ENCODE results near the gene GATAD2A. TPM values are rescaled to one million over a fixed set of nuclear protein-coding genes. Genes with fewer than 3 reads are reported as not detected.

Gene GATAD2A
- total and polyA plus RNA-seq, 9 of the 15 experiments (the other 6 are each of a cell fraction or from before 2014, with no cell fraction given): 2.4 to 226 (median 44.2) TPM

GRCh38 chr19:19426216-19426615 is 20.7 kb downstream of the GATAD2A start:
- peaks cover 47% of the 10 kb centered on the region for H4K20me1 ChIP-seq (replicated peaks; ENCODE audit: control insufficient read depth, insufficient read depth, low read length)
- no peak overlapping the region for H3K9ac ChIP-seq (ENCODE audit: insufficient read depth in 1 of 2, low read depth in 2 of 2, low read length in 2 of 2)
- intact Hi-C loops (cut with micrococcal nuclease): no loop called here
- H3K4me3 ChIP-seq: no peak overlapping the region
- ATAC-seq (no peak), FAIRE-seq (no peak), DNase-seq (ENCODE audit: extremely low read depth in 1 of 4, low spot score in 3 of 4) (no peak)
- H3K79me2 ChIP-seq (ENCODE audit: control insufficient read depth, insufficient read depth, low read length): peaks cover 99% of the 10 kb centered on the region
- BruUV-seq (replicated peaks): no TSS peak
- H3K9me3 ChIP-seq (replicated peaks; ENCODE audit: control insufficient read depth, insufficient read depth, low read depth, low read length): no peaks in the 10 kb centered on the region
- H3K36me3 ChIP-seq (ENCODE audit: control insufficient read depth, insufficient read depth, low read length): peaks cover 64% of the 10 kb centered on the region; the same call in 2 of the 3 replicates
- H3K9me1 ChIP-seq (ENCODE audit: control insufficient read depth, insufficient read depth, low read length): peaks cover 6% of the 10 kb centered on the region
- no peak overlapping the region for H3K4me2 ChIP-seq (ENCODE audit: insufficient read depth, low read length)
- POLR2A ChIA-PET: interaction anchor here (0.8 to 1.4 kb wide), 9 partner anchors 9 to 23 kb away, joined by 3 to 6 read pairs (median 4); partner anchors contain the start of gene GATAD2A
- no peak overlapping the region for H3K27ac ChIP-seq (ENCODE audit: extremely low read depth, low read depth, low read length)
- in situ Hi-C loops (cut with MboI): no loop called here
- CTCF ChIA-PET (ENCODE audit: low intra/inter-chr PET ratio): no interaction called here
- H3K4me1 ChIP-seq (replicated peaks in 1 of 2; ENCODE audit: control insufficient read depth in 2 of 2, insufficient read depth in 2 of 2, low read length in 2 of 2): peaks cover 0 to 18% of the 10 kb centered on the region in 2 experiments; a peak in 3 of 5 replicates
- no peaks in the 10 kb centered on the region for H3K27me3 ChIP-seq (ENCODE audit: control insufficient read depth in 2 of 2, insufficient read depth in 2 of 2, low read length in 2 of 2)
- no peak overlapping the region for H2AFZ ChIP-seq (ENCODE audit: low read depth, low read length)
- 80% methylated on average over 6 of the region's 6 CpGs for WGBS (ENCODE audit: insufficient coverage, low coverage, missing lambda C conversion rate)
- TF ChIP-seq PHB2 (IDR thresholded peaks at IDR 0.05; ENCODE audit: low read depth) (no peak), ZNF121 (CRISPR knock-in tag; conservative IDR thresholded peaks at IDR 0.05) (no peak), BDP1 (IDR thresholded peaks at IDR 0.05; ENCODE audit: insufficient read depth, insufficient read length) (no peak), PHF21A (IDR thresholded peaks at IDR 0.05; ENCODE audit: borderline replicate concordance, low read depth) (no peak), VEZF1 (CRISPR knock-in tag; IDR thresholded peaks at IDR 0.05) (no peak), ZNF134 (CRISPR knock-in tag; conservative IDR thresholded peaks at IDR 0.05) (no peak), HCFC1 (IDR thresholded peaks at IDR 0.05; ENCODE audit: low read depth, low read length) (no peak), MGA (IDR thresholded peaks at IDR 0.05) (no peak)
